ENCODE measurements around the gene SLC6A11. TPM values are rescaled to one million over a fixed set of nuclear protein-coding genes. Genes with fewer than 3 reads are reported as not detected.

The SLC6A11 gene
- total and polyA plus RNA-seq, 2 of the 13 experiments (the other 11 are each of a cell fraction or from before 2014, with no cell fraction given) = 17.9 to 34.5 TPM

GRCh38 chr3:10907262-10907661 lies 91.2 kb downstream of the SLC6A11 start:
- intact Hi-C loops (cut with micrococcal nuclease; ENCODE audit: unreplicated experiment) (no loop called here), in situ Hi-C loops (cut with HindIII; ENCODE audit: extremely low pct_ligation_motif_present, low pct_unique_long_range_greater_than_20kb) (no loop called here)
- no TSS peak for BruUV-seq (replicated peaks)
- H3K4me2 ChIP-seq (ENCODE audit: low read depth, low read length) = no peak overlapping the region
- CTCF ChIA-PET (ENCODE audit: low intra/inter-chr PET ratio, low total read pairs) = no interaction called here
- H3K36me3 ChIP-seq (replicated peaks in 1 of 2; ENCODE audit: control insufficient read depth in 1 of 2, insufficient read depth in 2 of 2, low read length in 2 of 2) = peaks cover 0 to 13% of the 10 kb centered on the region in 2 experiments; a peak in 2 of 5 replicates
- no peak for FAIRE-seq
- no peak overlapping the region for H2AFZ ChIP-seq (ENCODE audit: low read length)
- TF ChIP-seq, protein P1, sequence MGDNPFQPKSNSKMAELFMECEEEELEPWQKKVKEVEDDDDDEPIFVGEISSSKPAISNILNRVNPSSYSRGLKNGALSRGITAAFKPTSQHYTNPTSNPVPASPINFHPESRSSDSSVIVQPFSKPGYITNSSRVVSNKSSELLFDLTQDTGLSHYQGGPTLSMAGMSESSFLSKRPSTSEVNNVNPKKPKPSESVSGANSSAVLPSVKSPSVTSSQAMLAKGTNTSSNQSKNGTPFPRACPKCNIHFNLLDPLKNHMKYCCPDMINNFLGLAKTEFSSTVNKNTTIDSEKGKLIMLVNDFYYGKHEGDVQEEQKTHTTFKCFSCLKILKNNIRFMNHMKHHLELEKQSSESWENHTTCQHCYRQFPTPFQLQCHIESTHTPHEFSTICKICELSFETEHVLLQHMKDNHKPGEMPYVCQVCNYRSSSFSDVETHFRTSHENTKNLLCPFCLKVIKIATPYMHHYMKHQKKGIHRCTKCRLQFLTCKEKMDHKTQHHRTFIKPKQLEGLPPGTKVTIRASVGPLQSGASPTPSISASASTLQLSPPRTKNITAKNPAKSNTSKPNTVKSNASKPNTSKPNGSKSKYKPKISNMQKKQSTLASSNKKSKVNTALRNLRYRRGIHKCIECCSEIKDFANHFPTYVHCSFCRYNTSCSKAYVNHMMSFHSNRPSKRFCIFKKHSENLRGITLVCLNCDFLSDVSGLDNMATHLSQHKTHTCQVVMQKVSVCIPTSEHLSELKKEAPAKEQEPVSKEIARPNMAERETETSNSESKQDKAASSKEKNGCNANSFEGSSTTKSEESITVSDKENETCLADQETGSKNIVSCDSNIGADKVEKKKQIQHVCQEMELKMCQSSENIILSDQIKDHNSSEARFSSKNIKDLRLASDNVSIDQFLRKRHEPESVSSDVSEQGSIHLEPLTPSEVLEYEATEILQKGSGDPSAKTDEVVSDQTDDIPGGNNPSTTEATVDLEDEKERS (CRISPR knock-in tag; IDR thresholded peaks at IDR 0.05) = 0 out of 2 replicates have a peak, but pooled peaks have one; percentile 43
- no peak for TF ChIP-seq MAFK (conservative IDR thresholded peaks at IDR 0.05 in 1 of 2, IDR thresholded peaks at IDR 0.05 in 1 of 2; ENCODE audit: low read length in 2 of 2)
- no peak for TF ChIP-seq ZNF83 (CRISPR knock-in tag; IDR thresholded peaks at IDR 0.05; ENCODE audit: borderline replicate concordance)
- no peak for TF ChIP-seq ZHX2 (IDR thresholded peaks at IDR 0.05; ENCODE audit: low read depth)
- no peak for TF ChIP-seq ZHX2 (CRISPR knock-in tag; IDR thresholded peaks at IDR 0.05; ENCODE audit: borderline replicate concordance)
- no peaks in the 10 kb centered on the region for H3K4me1 ChIP-seq (ENCODE audit: insufficient read depth, low read length)
- 48% methylated on average over 1 of the region's 1 CpG for WGBS (ENCODE audit: low lambda C conversion rate)
- no peak overlapping the region for H3K9ac ChIP-seq (ENCODE audit: insufficient read depth, low read depth, low read length)
- ATAC-seq = no peak
- H3K4me3 ChIP-seq (replicated peaks in 1 of 3; ENCODE audit: insufficient read depth in 1 of 3, low read depth in 2 of 3, low read length in 3 of 3) = no peak overlapping the region
- no peak for DNase-seq (ENCODE audit: low spot score)
- POLR2A ChIA-PET = no interaction called here
- H4K20me1 ChIP-seq (ENCODE audit: insufficient read depth, low read length) = no peaks in the 10 kb centered on the region
- H3K27me3 ChIP-seq (ENCODE audit: control insufficient read depth in 1 of 2, insufficient read depth in 2 of 2, low read length in 2 of 2) = no peaks in the 10 kb centered on the region
- H3K9me3 ChIP-seq (ENCODE audit: low read length) = peaks cover 32% of the 10 kb centered on the region
- H3K27ac ChIP-seq (ENCODE audit: extremely low read length, insufficient read depth, low read length) = no peak overlapping the region
- H3K79me2 ChIP-seq (ENCODE audit: insufficient read depth, low read length) = no peaks in the 10 kb centered on the region

Data from HepG2 (cell line).